GM19193 (cell line): ENCODE measurements around the gene ASCL4.

ENCODE experiments used
- POLR2A ChIP-seq: IDR thresholded peaks from 4 replicates; pipeline ENCODE4 v1.6.1; 2011; ENCODE audit not compliant: insufficient read depth, insufficient read length; ENCODE audit errors: extremely low read depth

Gene ASCL4

GRCh38 chr12:107765316-107765715 is 9.2 kb upstream of the ASCL4 start:
- TF ChIP-seq POLR2A, result no peak

GRCh38 chr12:107767466-107767865 is 7.0 kb upstream of the ASCL4 start:
- TF ChIP-seq POLR2A, result no peak

GRCh38 chr12:107775093-107775721 is 703 bp downstream of the ASCL4 start:
- TF ChIP-seq POLR2A, result no peak

GRCh38 chr12:107776171-107776570 is 1.7 kb downstream of the ASCL4 start:
- TF ChIP-seq POLR2A, result no peak

GRCh38 chr12:107778383-107779025 is 4.0 kb downstream of the ASCL4 start:
- TF ChIP-seq POLR2A, result no peak

GRCh38 chr12:107779077-107779831 is 4.8 kb downstream of the ASCL4 start:
- TF ChIP-seq POLR2A, result no peak

GRCh38 chr12:107780298-107780697 is 5.8 kb downstream of the ASCL4 start:
- TF ChIP-seq POLR2A, result no peak

- TF ChIP-seq POLR2A, result no peak
Observed at GRCh38 chr12:107782067-107782466, 7.6 kb downstream of the ASCL4 start.

- no peak for TF ChIP-seq POLR2A
Observed at GRCh38 chr12:107783406-107784376, 9.2 kb downstream of the ASCL4 start.

GRCh38 chr12:107788281-107788680 is 13.8 kb downstream of the ASCL4 start:
- no peak for TF ChIP-seq POLR2A

GRCh38 chr12:107788690-107789458 is 14.4 kb downstream of the ASCL4 start:
- no peak for TF ChIP-seq POLR2A

- TF ChIP-seq POLR2A, result no peak
Observed at GRCh38 chr12:107791465-107792089, 17.1 kb downstream of the ASCL4 start.

- no peak for TF ChIP-seq POLR2A
Observed at GRCh38 chr12:107794451-107794850, 19.9 kb downstream of the ASCL4 start.

GRCh38 chr12:107798580-107798979 is 24.1 kb downstream of the ASCL4 start:
- TF ChIP-seq POLR2A, result no peak
